Activated CD4-positive, alpha-beta memory T cell treated with anti-CD3 and anti-CD28 coated beads for 36 hours (primary cell): ENCODE results near the gene PARP8. TPM values are rescaled to one million over a fixed set of nuclear protein-coding genes. Genes with fewer than 3 reads are reported as not detected.
A peak's percentile ranks its signal among the peaks of the same experiment; 100 is the strongest.
"Not testable (repeated sequence)": the region's sequence is repeated elsewhere in the genome, so short reads cannot be mapped to it uniquely, and the experiment has no call there.

Experiments used
- CTCF ChIA-PET: fragments of 350-600 bp; sonication (Branson Sonifier 250); formaldehyde crosslinking; loops from one replicate; lab custom pipeline; 2021; ENCODE audit warnings: antibody characterized with exemption, inconsistent platforms; lab: Charles Lee
- POLR2A ChIA-PET: fragments of 350-600 bp; sonication (Branson Sonifier 250); formaldehyde crosslinking; loops from one replicate; lab custom pipeline; 2021; ENCODE audit warnings: antibody characterized with exemption; lab: Charles Lee
- DNase-seq: peaks from one replicate; pipeline ENCODE4 v3.0.0-alpha.2; 2020
- H3K27ac Mint-ChIP-seq: one replicate; pipeline ENCODE4 v1.8.0; 2021; ENCODE audit warnings: mixed read lengths
- H3K27me3 Mint-ChIP-seq: one replicate; pipeline ENCODE4 v1.8.0; 2021; ENCODE audit warnings: mixed read lengths
- H3K36me3 Mint-ChIP-seq: one replicate; pipeline ENCODE4 v1.8.0; 2021; ENCODE audit warnings: mixed read lengths
- H3K4me1 Mint-ChIP-seq: one replicate; pipeline ENCODE4 v1.8.0; 2021; ENCODE audit warnings: low read depth, mixed read lengths
- H3K4me3 Mint-ChIP-seq: one replicate; pipeline ENCODE4 v1.8.0; 2021; ENCODE audit warnings: mild to moderate bottlenecking, mixed read lengths
- H3K9me3 Mint-ChIP-seq: one replicate; pipeline ENCODE4 v1.8.0; 2021; ENCODE audit warnings: mixed read lengths
- intact Hi-C: fragments of 100-400 bp; cut with micrococcal nuclease; formaldehyde crosslinking; loops from one replicate; pipeline ENCODE4 v1.15.1; 2023
- total RNA-seq, 2 experiments: library from RNA; stranded (reverse); gene quantifications; one replicate each; pipeline ENCODE4 v1.2.3, GENCODE V29; 2021

Gene PARP8
- total RNA-seq, 2 experiments from 2014 or later = 34.0 to 36.9 TPM

DNA sequence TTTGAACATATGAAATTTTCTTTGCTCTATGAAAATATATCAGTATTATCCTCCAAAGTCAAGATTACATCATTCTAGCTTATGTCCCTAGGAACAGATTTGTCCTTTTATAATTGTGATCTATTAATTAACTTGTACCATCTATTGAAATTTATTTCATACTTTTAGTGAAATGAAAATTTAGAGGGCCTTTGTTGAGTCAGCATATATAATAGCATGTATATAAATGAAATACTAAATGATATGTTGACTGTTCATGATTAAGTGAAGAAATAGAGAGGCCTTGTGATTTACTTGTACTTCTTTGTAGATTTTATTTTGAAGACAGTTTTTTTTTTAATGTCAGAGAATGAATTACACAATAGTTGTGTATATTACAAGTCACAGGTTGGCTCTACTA is 86.4 kb downstream of the PARP8 start:
- H3K36me3 Mint-ChIP-seq = peaks cover 23% of the 10 kb centered on the region
- CTCF ChIA-PET = interaction anchor here (1.2 to 1.8 kb wide), 2 partner anchors 10 to 312 kb away, joined by 4 to 7 read pairs; partner anchors contain the start of gene EMB

DNA sequence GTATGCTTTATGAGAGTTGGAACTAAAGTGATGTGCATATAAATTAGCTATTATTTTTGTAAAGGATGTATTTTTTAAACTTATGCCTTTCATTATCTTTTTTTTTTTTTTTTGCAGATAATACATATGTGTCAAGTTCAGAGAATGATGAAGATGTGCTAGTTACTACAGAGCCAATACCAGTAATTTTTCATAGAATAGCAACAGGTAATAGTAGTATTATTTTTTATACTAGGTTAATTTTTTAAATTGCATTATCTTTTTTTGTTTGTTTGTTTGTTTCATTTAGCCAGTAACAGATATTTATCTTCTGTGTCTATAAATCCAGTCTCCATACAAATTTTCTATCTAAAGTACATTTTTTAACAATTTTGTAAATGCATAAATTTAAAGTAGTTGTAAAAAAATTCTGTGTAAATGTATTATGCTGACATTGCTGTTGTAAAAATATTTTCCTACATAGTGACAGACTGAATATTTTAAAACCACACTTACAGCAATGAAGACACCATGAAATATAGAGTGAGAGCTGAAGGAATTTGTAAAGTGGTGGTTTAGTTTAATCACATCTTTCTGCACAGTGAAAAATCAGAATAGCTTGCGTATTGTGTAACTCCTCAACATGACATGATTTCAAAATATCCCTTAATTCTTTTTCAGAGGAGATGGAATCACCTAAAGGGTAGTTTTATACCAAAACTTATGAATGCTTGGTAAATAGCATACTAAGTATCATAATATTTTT is 93.3 kb downstream of the PARP8 start:
- Mint-ChIP-seq H3K9me3 (no peaks in the 10 kb centered on the region), H3K36me3 (peaks cover 28% of the 10 kb centered on the region), H3K4me3 (no peak overlapping the region), H3K4me1 (peaks cover 17% of the 10 kb centered on the region), H3K27ac (no peak overlapping the region), H3K27me3 (no peaks in the 10 kb centered on the region)
- ChIA-PET CTCF (interaction anchor here (2.4 kb wide), 1 partner anchor 8 kb away, joined by 13 read pairs; no protein-coding TSS in a partner anchor), POLR2A (interaction anchor here (0.6 kb wide), 1 partner anchor 44 kb away, joined by 3 read pairs; no protein-coding TSS in a partner anchor)
- no peak for DNase-seq
- intact Hi-C loops = no loop called here

More for the DNA sequence above, 86.4 kb downstream of the PARP8 start:
- no peaks in the 10 kb centered on the region for H3K27me3 Mint-ChIP-seq
- H3K9me3 Mint-ChIP-seq = peaks cover 2% of the 10 kb centered on the region
- H3K4me3 Mint-ChIP-seq = no peak overlapping the region
- no peak for DNase-seq
- POLR2A ChIA-PET = no interaction called here
- no peak overlapping the region for H3K27ac Mint-ChIP-seq
- peaks cover 38% of the 10 kb centered on the region for H3K4me1 Mint-ChIP-seq
- intact Hi-C loops = no loop called here

DNA sequence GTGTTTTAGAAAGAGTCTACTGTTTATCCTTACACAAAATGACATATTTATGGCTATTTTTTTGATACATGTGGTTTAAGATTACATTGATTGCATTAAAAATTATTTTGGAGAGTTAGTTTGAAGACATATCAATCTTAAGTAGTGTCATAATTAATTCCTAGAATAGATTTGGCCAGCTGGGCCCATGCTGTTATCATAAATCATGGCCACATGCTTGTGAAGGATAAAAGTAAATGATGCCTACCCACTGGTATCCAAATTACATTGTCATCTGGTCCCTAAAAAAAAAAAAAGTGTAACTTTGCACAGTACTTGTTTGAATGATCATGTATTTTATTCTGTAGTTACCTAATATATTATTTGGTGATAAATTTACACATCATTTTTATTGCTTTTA is 96.9 kb downstream of the PARP8 start:
- H3K4me3 Mint-ChIP-seq = no peak overlapping the region
- no peaks in the 10 kb centered on the region for H3K27me3 Mint-ChIP-seq
- H3K4me1 Mint-ChIP-seq = peaks cover 36% of the 10 kb centered on the region
- peaks cover 20% of the 10 kb centered on the region for H3K36me3 Mint-ChIP-seq
- H3K9me3 Mint-ChIP-seq = no peaks in the 10 kb centered on the region
- H3K27ac Mint-ChIP-seq = no peak overlapping the region
- CTCF ChIA-PET = interaction anchor here (0.6 to 0.7 kb wide), 2 partner anchors 134 to 913 kb away, joined by 3 read pairs; no protein-coding TSS in a partner anchor
- DNase-seq = no peak
- POLR2A ChIA-PET = no interaction called here
- intact Hi-C loops = no loop called here

GRCh38 chr5:50763846-50764245 is 97.4 kb downstream of the PARP8 start:
- Mint-ChIP-seq H3K4me1 (peaks cover 41% of the 10 kb centered on the region), H3K27me3 (no peaks in the 10 kb centered on the region), H3K27ac (no peak overlapping the region), H3K9me3 (no peaks in the 10 kb centered on the region), H3K36me3 (peaks cover 20% of the 10 kb centered on the region), H3K4me3 (no peak overlapping the region)
- intact Hi-C loops = no loop called here
- POLR2A ChIA-PET = no interaction called here
- CTCF ChIA-PET = interaction anchor here (0.6 kb wide), 1 partner anchor 912 kb away, joined by 3 read pairs; no protein-coding TSS in a partner anchor
- DNase-seq = no peak

DNA sequence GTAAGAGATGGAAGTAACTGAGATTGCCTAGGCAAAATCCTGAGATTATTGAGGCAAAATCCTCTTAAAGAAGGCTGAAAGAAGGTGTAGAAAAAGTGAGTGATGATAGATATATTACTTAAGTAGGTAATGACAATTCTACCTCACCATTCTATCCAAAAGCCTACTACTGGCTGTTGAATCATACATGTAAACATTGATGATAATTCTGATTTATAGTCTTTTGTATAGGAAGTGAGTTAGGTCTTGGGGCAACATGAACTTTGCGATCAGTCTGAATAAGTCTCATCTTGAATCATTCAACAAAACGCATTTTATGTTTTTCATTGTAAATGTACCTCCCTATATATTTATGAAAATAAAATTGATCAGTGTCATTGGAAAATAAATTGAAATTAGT is 99.6 kb downstream of the PARP8 start:
- Mint-ChIP-seq H3K27ac (no peak overlapping the region), H3K9me3 (no peaks in the 10 kb centered on the region), H3K4me1 (peaks cover 38% of the 10 kb centered on the region), H3K27me3 (no peaks in the 10 kb centered on the region), H3K4me3 (no peak overlapping the region), H3K36me3 (peaks cover 24% of the 10 kb centered on the region)
- DNase-seq = no peak
- CTCF ChIA-PET = no interaction called here
- intact Hi-C loops = loop anchor here (5.0 kb wide), 1 partner anchor 61 kb away; no protein-coding TSS in a partner anchor
- POLR2A ChIA-PET = no interaction called here

DNA sequence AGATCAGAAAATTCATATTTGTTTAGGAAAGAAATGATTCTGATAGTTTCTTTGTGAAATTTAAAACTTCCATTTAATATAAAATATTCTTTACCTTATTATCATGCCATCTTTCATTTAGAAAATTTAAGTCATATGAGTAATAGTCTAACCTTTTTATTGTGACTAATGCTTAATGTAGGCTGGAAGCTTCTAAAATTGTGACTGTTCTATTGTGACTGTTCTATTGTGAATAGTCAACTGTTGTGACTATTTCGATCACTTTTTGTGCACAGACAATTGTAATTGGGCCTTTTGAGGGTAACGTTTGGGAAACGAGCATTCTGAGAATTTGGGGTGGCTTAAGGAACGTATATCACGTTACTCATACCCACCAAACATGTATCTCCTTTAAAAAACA is 100.0 kb downstream of the PARP8 start:
- CTCF ChIA-PET = no interaction called here
- H3K9me3 Mint-ChIP-seq = no peaks in the 10 kb centered on the region
- H3K4me3 Mint-ChIP-seq = no peak overlapping the region
- H3K27me3 Mint-ChIP-seq = no peaks in the 10 kb centered on the region
- H3K27ac Mint-ChIP-seq = no peak overlapping the region
- DNase-seq = no peak
- POLR2A ChIA-PET = no interaction called here
- H3K4me1 Mint-ChIP-seq = peaks cover 38% of the 10 kb centered on the region
- H3K36me3 Mint-ChIP-seq = peaks cover 24% of the 10 kb centered on the region
- intact Hi-C loops = loop anchor here (5.0 kb wide), 1 partner anchor 61 kb away; no protein-coding TSS in a partner anchor

DNA sequence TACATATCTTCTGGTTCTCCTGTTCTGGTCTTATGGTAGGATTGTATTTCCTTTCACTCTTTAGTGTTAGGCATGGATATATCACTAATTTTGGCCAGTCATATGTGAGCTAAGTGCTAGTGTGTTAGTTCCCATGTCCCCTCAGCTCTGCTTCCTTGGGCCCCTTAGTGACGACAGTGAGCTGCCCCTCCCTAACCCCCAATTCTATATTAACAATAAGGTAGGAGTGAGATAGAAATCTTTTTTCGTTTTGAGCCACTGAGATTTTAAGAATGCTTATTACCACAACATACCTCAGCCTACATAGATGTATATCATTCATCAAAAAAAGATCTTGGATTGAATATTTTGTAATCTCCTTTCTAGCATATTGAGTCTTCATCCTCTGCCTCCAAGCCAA is 100.5 kb downstream of the PARP8 start:
- intact Hi-C loops = loop anchor here (5.0 kb wide), 1 partner anchor 60 kb away; no protein-coding TSS in a partner anchor
- ChIA-PET POLR2A (no interaction called here), CTCF (no interaction called here)
- Mint-ChIP-seq H3K4me1 (peaks cover 38% of the 10 kb centered on the region), H3K27me3 (no peaks in the 10 kb centered on the region), H3K36me3 (peaks cover 25% of the 10 kb centered on the region), H3K27ac (no peak overlapping the region), H3K9me3 (no peaks in the 10 kb centered on the region), H3K4me3 (no peak overlapping the region)
- DNase-seq = no peak

DNA sequence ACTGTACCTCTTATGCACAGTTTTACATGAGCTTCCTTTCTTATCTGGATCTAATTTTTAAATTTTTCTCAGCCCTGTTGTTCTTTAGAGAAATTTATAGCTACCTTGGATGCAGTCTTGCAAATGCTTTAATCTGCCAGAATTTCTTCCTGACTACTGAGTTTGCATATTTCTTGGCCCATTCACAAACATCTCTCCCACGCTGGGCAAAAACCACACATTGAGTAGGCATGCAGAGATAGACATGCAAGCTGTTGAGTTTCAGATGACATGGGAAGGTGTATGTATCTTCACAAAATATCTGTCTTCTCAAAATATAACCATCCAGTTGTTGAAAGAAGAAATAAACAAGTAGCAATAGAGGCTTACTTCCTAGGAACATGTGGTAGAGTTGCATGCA is 101.2 kb downstream of the PARP8 start:
- H3K27ac Mint-ChIP-seq = peak overlapping the region; percentile 2
- no peak for DNase-seq
- ChIA-PET POLR2A (no interaction called here), CTCF (no interaction called here)
- no peaks in the 10 kb centered on the region for H3K27me3 Mint-ChIP-seq
- peaks cover 38% of the 10 kb centered on the region for H3K4me1 Mint-ChIP-seq
- intact Hi-C loops = loop anchor here (5.0 kb wide), 1 partner anchor 60 kb away; no protein-coding TSS in a partner anchor
- no peaks in the 10 kb centered on the region for H3K9me3 Mint-ChIP-seq
- peaks cover 24% of the 10 kb centered on the region for H3K36me3 Mint-ChIP-seq
- H3K4me3 Mint-ChIP-seq = no peak overlapping the region

DNA sequence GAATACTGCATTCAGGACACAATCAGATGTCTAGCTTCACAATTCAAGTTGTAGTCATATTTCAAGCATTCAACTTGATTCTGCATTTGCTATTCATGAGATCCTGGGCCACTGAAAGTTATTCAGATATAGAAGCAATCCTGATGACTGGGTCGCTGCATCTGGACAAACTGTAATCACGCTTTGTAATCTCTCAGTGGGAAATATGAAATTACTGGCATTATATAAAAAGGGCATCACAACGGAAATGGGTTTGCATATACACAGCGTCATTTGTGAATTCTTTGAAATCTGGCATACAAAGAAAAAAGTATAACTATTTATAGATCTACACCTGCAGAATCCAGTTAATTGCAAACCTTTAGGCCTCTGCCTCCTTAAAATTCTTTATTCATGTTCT is 102.2 kb downstream of the PARP8 start:
- peaks cover 36% of the 10 kb centered on the region for H3K4me1 Mint-ChIP-seq
- H3K27me3 Mint-ChIP-seq = no peaks in the 10 kb centered on the region
- no peak overlapping the region for H3K27ac Mint-ChIP-seq
- intact Hi-C loops = loop anchor here (5.0 kb wide), 1 partner anchor 59 kb away; no protein-coding TSS in a partner anchor
- H3K36me3 Mint-ChIP-seq = peaks cover 29% of the 10 kb centered on the region
- peaks cover 8% of the 10 kb centered on the region for H3K9me3 Mint-ChIP-seq
- no peak overlapping the region for H3K4me3 Mint-ChIP-seq
- DNase-seq = no peak
- ChIA-PET CTCF (no interaction called here), POLR2A (no interaction called here)

DNA sequence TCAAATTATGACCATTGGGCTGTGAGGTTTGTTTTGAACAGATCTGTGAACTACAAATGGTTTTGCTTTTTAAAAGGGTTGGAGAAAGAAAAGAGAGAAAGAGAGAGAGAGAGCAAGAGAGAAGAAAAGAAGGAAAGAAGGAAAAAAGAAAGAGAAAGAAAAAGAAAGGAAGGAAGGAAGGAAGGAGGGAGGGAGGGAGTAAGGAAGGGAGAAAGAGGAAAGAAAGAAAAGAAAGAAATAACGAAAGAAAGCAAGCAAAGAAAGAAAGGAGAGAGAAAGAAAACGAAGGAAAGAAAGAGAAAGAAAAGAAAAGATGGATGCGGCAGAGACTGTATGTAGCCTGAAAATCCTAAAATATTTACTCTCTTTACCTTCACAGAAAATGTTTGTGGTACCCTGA is 104.0 kb downstream of the PARP8 start:
- CTCF ChIA-PET = no interaction called here
- DNase-seq = no peak
- Mint-ChIP-seq H3K4me3 (no peak overlapping the region), H3K4me1 (peaks cover 33% of the 10 kb centered on the region), H3K27ac (no peak overlapping the region), H3K36me3 (peaks cover 40% of the 10 kb centered on the region), H3K9me3 (peaks cover 14% of the 10 kb centered on the region), H3K27me3 (no peaks in the 10 kb centered on the region)
- POLR2A ChIA-PET = no interaction called here
- intact Hi-C loops = no loop called here

DNA sequence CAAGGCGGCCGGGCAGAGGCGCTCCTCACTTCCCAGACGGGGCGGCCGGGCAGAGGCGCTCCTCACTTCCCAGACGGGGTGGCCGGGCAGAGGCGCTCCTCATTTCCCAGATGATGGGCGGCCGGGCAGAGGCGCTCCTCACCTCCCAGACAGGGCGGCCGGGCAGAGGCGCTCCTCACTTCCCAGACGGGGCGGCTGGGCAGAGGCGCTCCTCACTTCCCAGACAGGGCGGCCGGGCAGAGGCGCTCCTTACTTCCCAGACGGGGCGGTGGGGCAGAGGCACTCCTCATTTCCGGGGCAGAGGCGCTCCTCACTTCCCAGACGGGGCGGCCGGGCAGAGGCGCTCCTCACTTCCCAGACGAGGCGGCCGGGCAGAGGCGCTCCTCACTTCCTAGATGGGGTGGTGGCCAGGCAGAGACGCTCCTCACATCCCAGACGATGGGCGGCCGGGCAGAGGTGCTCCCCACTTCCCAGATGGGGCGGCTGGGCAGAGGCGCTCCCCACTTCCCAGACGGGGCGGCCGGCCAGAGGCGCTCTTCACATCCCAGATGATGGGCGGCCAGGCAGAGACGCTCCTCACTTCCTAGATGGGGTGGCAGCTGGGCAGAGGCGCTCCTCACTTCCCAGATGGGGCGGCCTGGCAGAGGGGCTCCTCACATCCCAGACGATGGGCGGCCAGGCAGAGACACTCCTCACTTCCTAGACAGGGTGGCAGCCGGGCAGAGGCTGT is 108.2 kb downstream of the PARP8 start:
- H3K4me3 Mint-ChIP-seq, intact Hi-C loops, POLR2A ChIA-PET, CTCF ChIA-PET, DNase-seq, H3K27me3 Mint-ChIP-seq, H3K27ac Mint-ChIP-seq: not testable (repeated sequence)
- peaks cover 46% of the 10 kb centered on the region for H3K36me3 Mint-ChIP-seq
- H3K4me1 Mint-ChIP-seq = peaks cover 13% of the 10 kb centered on the region
- peaks cover 14% of the 10 kb centered on the region for H3K9me3 Mint-ChIP-seq

- Mint-ChIP-seq H3K27ac (peak overlapping the region; percentile 66), H3K36me3 (peaks cover 24% of the 10 kb centered on the region), H3K27me3 (no peaks in the 10 kb centered on the region), H3K9me3 (no peaks in the 10 kb centered on the region), H3K4me3 (no peak overlapping the region), H3K4me1 (peaks cover 17% of the 10 kb centered on the region)
- intact Hi-C loops = no loop called here
- DNase-seq = no peak
- ChIA-PET CTCF (no interaction called here), POLR2A (no interaction called here)
These were observed 119.6 kb downstream of the PARP8 start for GRCh38 chr5:50786073-50786472.
